Measurements from ENCODE around the gene EIF5A.

EIF5A gene

DNA sequence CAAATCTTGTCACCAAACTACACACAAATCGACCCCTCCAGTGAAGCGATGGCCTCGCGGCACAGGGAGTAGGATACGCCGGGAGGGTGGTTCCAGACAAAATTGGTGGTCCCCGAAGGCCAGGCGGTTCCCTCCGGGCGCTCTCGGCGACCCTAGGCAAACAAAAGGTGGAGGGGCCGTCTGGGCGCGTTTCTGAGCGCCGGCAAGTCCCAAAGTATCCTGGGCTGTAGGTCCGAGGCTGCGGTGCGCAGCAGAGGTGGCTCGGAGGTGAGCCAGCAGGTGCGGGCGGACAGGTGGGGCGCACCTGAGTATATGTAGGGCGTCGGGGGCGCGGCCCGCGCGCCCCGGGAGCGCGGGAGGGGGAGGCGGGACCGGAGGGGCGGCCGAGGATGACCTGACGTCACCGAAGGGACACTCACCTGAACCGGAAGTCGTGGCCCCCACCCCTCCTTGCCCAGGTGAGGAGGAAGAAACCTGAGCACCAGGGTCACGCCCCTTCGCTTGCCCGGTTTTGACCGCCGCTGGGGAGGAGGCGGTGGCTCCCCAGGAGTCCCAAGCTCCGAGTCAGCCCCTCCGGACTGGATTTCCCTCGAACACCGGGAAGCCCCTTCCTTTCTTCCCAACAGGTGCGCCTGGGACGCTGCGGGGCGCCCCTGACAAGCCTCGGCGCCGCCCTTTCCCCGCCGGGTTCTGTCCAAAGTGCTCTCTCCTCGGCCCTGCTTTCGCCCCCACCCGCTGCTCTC is 45.1 kb upstream of the EIF5A start, which contains the start of gene CLDN7:
CLDN7 (minus strand) TSS at position 287 of the 743 bp plus-strand sequence. CDS start 435 bp downstream, outside the sequence.
- TF ChIP-seq EZH2phosphoT487 (IDR thresholded peaks at IDR 0.05; ENCODE audit: low read length): no peak
- peak; percentile 78 for TF ChIP-seq EZH2 (optimal IDR thresholded peaks at IDR 0.05; ENCODE audit: low read depth, low read length)
- H3F3A ChIP-seq (ENCODE audit: insufficient read depth, low read length): no peaks in the 10 kb centered on the region
- no peaks in the 10 kb centered on the region for H3K79me2 ChIP-seq (ENCODE audit: low read length)
- no peak within 1 kb of the TSS for H3K27ac ChIP-seq (ENCODE audit: low read length)
- H3K4me3 ChIP-seq (ENCODE audit: low read length): peak within 1 kb of the TSS; percentile 42
- H3K9ac ChIP-seq (ENCODE audit: low read length): no peak within 1 kb of the TSS
- H3K4me1 ChIP-seq (ENCODE audit: low read length): peaks cover 4% of the 10 kb centered on the region; the same call in 1 of the 2 replicates
- no peaks in the 10 kb centered on the region for H3K9me2 ChIP-seq (replicated peaks; ENCODE audit: insufficient read depth, low read length)
- H3K9me3 ChIP-seq (replicated peaks; ENCODE audit: insufficient read depth, low read length): no peaks in the 10 kb centered on the region
- H3K4me2 ChIP-seq (ENCODE audit: low read depth, low read length): peak within 1 kb of the TSS; percentile 86
- DNase-seq: no peak
- no peaks in the 10 kb centered on the region for H3K36me3 ChIP-seq (replicated peaks; ENCODE audit: insufficient read depth, low read length)
- H2AFZ ChIP-seq (ENCODE audit: low read length): peak within 1 kb of the TSS; percentile 61
- H4K20me1 ChIP-seq (ENCODE audit: insufficient read depth, low read length): no peaks in the 10 kb centered on the region
- peaks cover 61% of the 10 kb centered on the region for H3K27me3 ChIP-seq (replicated peaks; ENCODE audit: insufficient read depth, low read length)

DNA sequence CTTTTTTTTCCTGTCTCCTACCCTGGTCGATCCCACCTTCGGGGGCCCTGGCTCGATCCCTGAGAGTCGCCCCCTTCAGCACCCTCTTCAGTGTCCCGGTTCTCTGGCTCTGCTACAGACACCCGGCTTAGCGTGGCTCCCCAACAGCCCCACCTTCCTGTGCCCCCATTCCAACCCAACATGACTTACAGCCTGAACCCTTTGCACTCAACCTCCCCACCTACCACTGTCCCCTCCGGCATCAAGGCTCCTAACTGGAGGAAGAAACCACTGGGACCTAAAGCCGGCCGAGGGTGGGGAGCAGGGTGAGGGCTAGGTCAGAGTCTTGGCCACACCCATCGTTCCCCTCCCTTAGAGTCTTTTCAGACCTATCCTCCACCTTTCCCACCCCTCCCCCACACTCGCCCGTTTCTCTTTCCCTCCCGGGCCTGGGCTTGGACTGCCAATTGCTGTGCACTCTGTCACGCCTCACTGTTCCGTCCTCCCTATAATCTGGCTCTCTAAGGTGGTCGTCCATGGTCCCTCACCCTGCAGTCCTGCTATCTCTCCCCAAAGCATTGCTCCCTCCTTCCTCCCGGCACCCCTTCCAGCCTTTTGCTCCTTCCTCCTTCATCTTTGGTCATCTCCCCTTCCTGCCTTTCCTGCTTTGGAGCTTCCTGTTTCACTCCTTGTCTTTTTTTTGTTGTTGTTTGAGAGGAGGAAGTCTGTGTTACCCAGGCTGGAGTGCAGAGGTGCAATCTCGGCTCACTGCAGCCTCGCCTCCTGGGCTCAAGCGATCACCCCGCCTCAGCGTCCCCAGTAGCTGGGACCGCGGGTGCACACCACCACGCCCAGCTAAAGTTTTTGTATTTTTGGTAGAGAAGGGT is 44.3 kb upstream of the EIF5A start:
- H2AFZ ChIP-seq (ENCODE audit: low read length): peak overlapping the region; percentile 31; the same call in 1 of the 2 replicates
- no peak overlapping the region for H3K27ac ChIP-seq (ENCODE audit: low read length)
- no peaks in the 10 kb centered on the region for H3K9me2 ChIP-seq (replicated peaks; ENCODE audit: insufficient read depth, low read length)
- TF ChIP-seq EZH2 (optimal IDR thresholded peaks at IDR 0.05; ENCODE audit: low read depth, low read length) (no peak), EZH2phosphoT487 (IDR thresholded peaks at IDR 0.05; ENCODE audit: low read length) (no peak)
- TF ChIP-seq, protein P1, sequence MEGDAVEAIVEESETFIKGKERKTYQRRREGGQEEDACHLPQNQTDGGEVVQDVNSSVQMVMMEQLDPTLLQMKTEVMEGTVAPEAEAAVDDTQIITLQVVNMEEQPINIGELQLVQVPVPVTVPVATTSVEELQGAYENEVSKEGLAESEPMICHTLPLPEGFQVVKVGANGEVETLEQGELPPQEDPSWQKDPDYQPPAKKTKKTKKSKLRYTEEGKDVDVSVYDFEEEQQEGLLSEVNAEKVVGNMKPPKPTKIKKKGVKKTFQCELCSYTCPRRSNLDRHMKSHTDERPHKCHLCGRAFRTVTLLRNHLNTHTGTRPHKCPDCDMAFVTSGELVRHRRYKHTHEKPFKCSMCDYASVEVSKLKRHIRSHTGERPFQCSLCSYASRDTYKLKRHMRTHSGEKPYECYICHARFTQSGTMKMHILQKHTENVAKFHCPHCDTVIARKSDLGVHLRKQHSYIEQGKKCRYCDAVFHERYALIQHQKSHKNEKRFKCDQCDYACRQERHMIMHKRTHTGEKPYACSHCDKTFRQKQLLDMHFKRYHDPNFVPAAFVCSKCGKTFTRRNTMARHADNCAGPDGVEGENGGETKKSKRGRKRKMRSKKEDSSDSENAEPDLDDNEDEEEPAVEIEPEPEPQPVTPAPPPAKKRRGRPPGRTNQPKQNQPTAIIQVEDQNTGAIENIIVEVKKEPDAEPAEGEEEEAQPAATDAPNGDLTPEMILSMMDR (IDR thresholded peaks at IDR 0.05; ENCODE audit: low read length): no peak
- no peak for DNase-seq
- peak overlapping the region; percentile 86 for H3K4me2 ChIP-seq (ENCODE audit: low read depth, low read length)
- no peaks in the 10 kb centered on the region for H3K79me2 ChIP-seq (ENCODE audit: low read length)
- H3K27me3 ChIP-seq (replicated peaks; ENCODE audit: insufficient read depth, low read length): peaks cover 67% of the 10 kb centered on the region
- peaks cover 4% of the 10 kb centered on the region; the same call in 1 of the 2 replicates for H3K4me1 ChIP-seq (ENCODE audit: low read length)
- H4K20me1 ChIP-seq (ENCODE audit: insufficient read depth, low read length): no peaks in the 10 kb centered on the region
- no peak overlapping the region for H3K9ac ChIP-seq (ENCODE audit: low read length)
- H3K9me3 ChIP-seq (replicated peaks; ENCODE audit: insufficient read depth, low read length): no peaks in the 10 kb centered on the region
- no peaks in the 10 kb centered on the region for H3F3A ChIP-seq (ENCODE audit: insufficient read depth, low read length)
- H3K4me3 ChIP-seq (ENCODE audit: low read length): peak overlapping the region; percentile 40
- H3K36me3 ChIP-seq (replicated peaks; ENCODE audit: insufficient read depth, low read length): no peaks in the 10 kb centered on the region

DNA sequence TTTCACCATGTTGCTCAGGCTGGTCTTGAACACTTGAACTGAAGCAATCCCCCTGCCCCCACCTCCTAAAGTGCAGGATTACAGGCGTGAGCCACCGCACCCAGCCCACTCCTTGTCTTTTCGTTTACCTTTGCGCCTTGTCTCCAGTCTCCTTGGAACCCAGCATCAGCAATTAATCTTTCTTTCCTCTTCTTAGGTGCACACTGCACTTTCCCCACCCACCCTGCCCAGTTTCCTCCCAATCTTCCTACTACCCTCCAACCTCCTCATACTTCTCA is 43.7 kb upstream of the EIF5A start:
- no peak overlapping the region for H3K9ac ChIP-seq (ENCODE audit: low read length)

More for the DNA sequence above, 43.7 kb upstream of the EIF5A start:
- DNase-seq: no peak
- no peak overlapping the region for H3K4me3 ChIP-seq (ENCODE audit: low read length)
- no peaks in the 10 kb centered on the region for H3F3A ChIP-seq (ENCODE audit: insufficient read depth, low read length)
- H3K9me2 ChIP-seq (replicated peaks; ENCODE audit: insufficient read depth, low read length): no peaks in the 10 kb centered on the region
- H3K4me2 ChIP-seq (ENCODE audit: low read depth, low read length): no peak overlapping the region
- H3K79me2 ChIP-seq (ENCODE audit: low read length): no peaks in the 10 kb centered on the region
- H3K36me3 ChIP-seq (replicated peaks; ENCODE audit: insufficient read depth, low read length): no peaks in the 10 kb centered on the region
- peaks cover 4% of the 10 kb centered on the region; the same call in 1 of the 2 replicates for H3K4me1 ChIP-seq (ENCODE audit: low read length)
- H3K27ac ChIP-seq (ENCODE audit: low read length): no peak overlapping the region
- H2AFZ ChIP-seq (ENCODE audit: low read length): no peak overlapping the region
- H4K20me1 ChIP-seq (ENCODE audit: insufficient read depth, low read length): no peaks in the 10 kb centered on the region
- H3K9me3 ChIP-seq (replicated peaks; ENCODE audit: insufficient read depth, low read length): no peaks in the 10 kb centered on the region
- H3K27me3 ChIP-seq (replicated peaks; ENCODE audit: insufficient read depth, low read length): peaks cover 72% of the 10 kb centered on the region
- TF ChIP-seq EZH2 (optimal IDR thresholded peaks at IDR 0.05; ENCODE audit: low read depth, low read length) (no peak), EZH2phosphoT487 (IDR thresholded peaks at IDR 0.05; ENCODE audit: low read length) (no peak)
- TF ChIP-seq, protein P1 (IDR thresholded peaks at IDR 0.05; ENCODE audit: low read length): no peak
